PFSK-1 (cell line): ENCODE results near the gene TMEM40.

Source experiments
- REST ChIP-seq, 2 experiments: IDR thresholded peaks; 2 replicates each; pipeline versions ENCODE4 v1.6.1 to v1.8.0; 2011 to 2012; ENCODE audit warnings: low read depth in 2 of 2, low read length in 2 of 2, control low read depth in 1 of 2, inconsistent platforms in 1 of 2, mild to moderate bottlenecking in 1 of 2, moderate library complexity in 1 of 2; ENCODE audit not compliant: insufficient read depth in 1 of 2
- TAF1 ChIP-seq: IDR thresholded peaks from 2 replicates; pipeline ENCODE4 v1.6.1; 2012; ENCODE audit warnings: low read length, control low read depth, borderline replicate concordance; ENCODE audit not compliant: insufficient read depth

DNA sequence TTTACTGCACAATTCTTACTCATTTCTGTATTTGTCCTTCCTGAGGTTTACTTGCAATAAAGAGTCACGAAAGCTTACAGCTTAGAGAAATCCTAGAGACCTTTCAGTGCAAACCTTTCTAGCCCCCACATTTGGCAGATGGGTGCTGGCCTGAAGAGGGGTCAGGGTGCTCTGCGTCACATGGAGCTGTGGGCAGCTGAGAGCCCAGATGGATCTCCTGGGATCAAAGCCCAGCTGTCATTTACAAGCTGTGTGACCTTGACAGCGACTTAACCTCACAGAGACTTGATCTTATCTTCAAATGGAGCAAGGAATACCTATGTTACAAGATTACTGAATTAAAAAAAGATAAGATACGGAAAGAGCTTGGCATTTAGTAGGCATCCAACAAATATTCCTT lies 71.1 kb downstream of the TMEM40 start:
- TF ChIP-seq TAF1 (no peak), REST (IDR thresholded peaks at IDR 0.05; ENCODE audit: insufficient read depth in 1 of 2, low read depth in 2 of 2, low read length in 2 of 2) (no peak)
